Measurements from ENCODE around the gene FAM181B. TPM values are rescaled to one million over a fixed set of nuclear protein-coding genes. Genes with fewer than 3 reads are reported as not detected.

FAM181B gene
- total RNA-seq, 1 donor from 2014 or later = 1.0 TPM

GRCh38 chr11:82775736-82776346 lies 42.2 kb upstream of the FAM181B start:
- peak; percentile 71 for DNase-seq (ENCODE audit: low spot score)
- H3K9me3 Mint-ChIP-seq (ENCODE audit: unreplicated experiment) = no peaks in the 10 kb centered on the region
- no peak overlapping the region for H3K27ac Mint-ChIP-seq (ENCODE audit: unreplicated experiment)
- H3K27me3 Mint-ChIP-seq (ENCODE audit: unreplicated experiment) = no peaks in the 10 kb centered on the region
- TF ChIP-seq CTCF (IDR thresholded peaks at IDR 0.05; ENCODE audit: unreplicated experiment) = peak; percentile 53
- no peak overlapping the region for H3K4me3 Mint-ChIP-seq (ENCODE audit: unreplicated experiment)
- H3K36me3 Mint-ChIP-seq (ENCODE audit: low read depth, unreplicated experiment) = no peaks in the 10 kb centered on the region
- no peaks in the 10 kb centered on the region for H3K4me1 Mint-ChIP-seq (ENCODE audit: unreplicated experiment)

GRCh38 chr11:82775218-82775617 lies 41.6 kb upstream of the FAM181B start:
- H3K27me3 Mint-ChIP-seq (ENCODE audit: unreplicated experiment) = no peaks in the 10 kb centered on the region
- DNase-seq (ENCODE audit: low spot score) = no peak
- TF ChIP-seq CTCF (IDR thresholded peaks at IDR 0.05; ENCODE audit: unreplicated experiment) = no peak
- H3K36me3 Mint-ChIP-seq (ENCODE audit: low read depth, unreplicated experiment) = no peaks in the 10 kb centered on the region
- no peaks in the 10 kb centered on the region for H3K9me3 Mint-ChIP-seq (ENCODE audit: unreplicated experiment)
- no peak overlapping the region for H3K4me3 Mint-ChIP-seq (ENCODE audit: unreplicated experiment)
- no peak overlapping the region for H3K27ac Mint-ChIP-seq (ENCODE audit: unreplicated experiment)
- H3K4me1 Mint-ChIP-seq (ENCODE audit: unreplicated experiment) = no peaks in the 10 kb centered on the region

GRCh38 chr11:82771781-82772180 lies 38.1 kb upstream of the FAM181B start:
- Mint-ChIP-seq H3K27me3 (ENCODE audit: unreplicated experiment) (no peaks in the 10 kb centered on the region), H3K27ac (ENCODE audit: unreplicated experiment) (no peak overlapping the region), H3K36me3 (ENCODE audit: low read depth, unreplicated experiment) (no peaks in the 10 kb centered on the region)

GRCh38 chr11:82767123-82767522 lies 33.5 kb upstream of the FAM181B start:
- H3K9me3 Mint-ChIP-seq (ENCODE audit: unreplicated experiment) = no peaks in the 10 kb centered on the region
- H3K4me3 Mint-ChIP-seq (ENCODE audit: unreplicated experiment) = no peak overlapping the region
- H3K4me1 Mint-ChIP-seq (ENCODE audit: unreplicated experiment) = no peaks in the 10 kb centered on the region
- DNase-seq (ENCODE audit: low spot score) = no peak
- no peak overlapping the region for H3K27ac Mint-ChIP-seq (ENCODE audit: unreplicated experiment)
- H3K36me3 Mint-ChIP-seq (ENCODE audit: low read depth, unreplicated experiment) = no peaks in the 10 kb centered on the region
- no peak for TF ChIP-seq CTCF (IDR thresholded peaks at IDR 0.05; ENCODE audit: unreplicated experiment)
- peaks cover 1% of the 10 kb centered on the region for H3K27me3 Mint-ChIP-seq (ENCODE audit: unreplicated experiment)

More at GRCh38 chr11:82771781-82772180, 38.1 kb upstream of the FAM181B start:
- H3K4me1 Mint-ChIP-seq (ENCODE audit: unreplicated experiment) = no peaks in the 10 kb centered on the region
- no peak overlapping the region for H3K4me3 Mint-ChIP-seq (ENCODE audit: unreplicated experiment)
- H3K9me3 Mint-ChIP-seq (ENCODE audit: unreplicated experiment) = no peaks in the 10 kb centered on the region
- no peak for TF ChIP-seq CTCF (IDR thresholded peaks at IDR 0.05; ENCODE audit: unreplicated experiment)
- DNase-seq (ENCODE audit: low spot score) = no peak

- Mint-ChIP-seq H3K4me3 (ENCODE audit: unreplicated experiment) (no peak overlapping the region), H3K4me1 (ENCODE audit: unreplicated experiment) (no peaks in the 10 kb centered on the region), H3K9me3 (ENCODE audit: unreplicated experiment) (no peaks in the 10 kb centered on the region), H3K27ac (ENCODE audit: unreplicated experiment) (no peak overlapping the region), H3K36me3 (ENCODE audit: low read depth, unreplicated experiment) (no peaks in the 10 kb centered on the region), H3K27me3 (ENCODE audit: unreplicated experiment) (peaks cover 1% of the 10 kb centered on the region)
- no peak for DNase-seq (ENCODE audit: low spot score)
- TF ChIP-seq CTCF (IDR thresholded peaks at IDR 0.05; ENCODE audit: unreplicated experiment) = no peak
These were observed 31.9 kb upstream of the FAM181B start for GRCh38 chr11:82765466-82766034.

Data from endothelial cell (in vitro differentiated cells).